ENCODE data around the gene STMND1.

Gene STMND1

DNA sequence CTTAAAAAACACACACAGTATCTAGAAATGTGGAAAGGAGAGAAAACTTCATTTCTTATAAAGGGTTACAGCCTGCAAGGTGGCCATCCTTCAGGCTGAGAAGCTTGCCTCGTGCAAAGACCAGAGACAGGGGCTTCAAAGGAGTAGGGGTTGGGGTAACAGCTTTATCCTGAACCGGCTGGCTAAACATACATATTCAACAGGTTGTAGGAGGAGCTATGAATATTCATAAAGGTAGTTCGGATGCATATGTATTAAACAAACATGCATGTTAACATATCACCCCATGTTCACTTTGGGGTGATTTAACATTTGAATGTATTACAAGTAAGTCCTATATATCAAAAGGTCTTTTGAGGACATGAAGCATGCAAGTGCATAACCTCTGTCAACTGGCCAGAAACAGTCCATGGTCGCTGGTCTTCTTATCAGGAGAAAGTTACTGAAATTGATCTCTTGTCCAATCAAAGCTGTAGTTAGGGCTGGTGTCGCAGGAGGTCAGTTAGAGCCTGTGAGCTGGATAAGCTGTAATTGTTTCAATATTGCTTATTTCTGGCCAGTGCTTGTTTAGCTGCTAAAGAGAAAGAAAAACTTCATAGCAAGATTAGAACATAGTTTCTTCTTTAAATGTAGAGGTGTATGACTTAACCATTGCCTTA lies 2.3 kb upstream of the STMND1 start:
- DNase-seq: no peak

DNA sequence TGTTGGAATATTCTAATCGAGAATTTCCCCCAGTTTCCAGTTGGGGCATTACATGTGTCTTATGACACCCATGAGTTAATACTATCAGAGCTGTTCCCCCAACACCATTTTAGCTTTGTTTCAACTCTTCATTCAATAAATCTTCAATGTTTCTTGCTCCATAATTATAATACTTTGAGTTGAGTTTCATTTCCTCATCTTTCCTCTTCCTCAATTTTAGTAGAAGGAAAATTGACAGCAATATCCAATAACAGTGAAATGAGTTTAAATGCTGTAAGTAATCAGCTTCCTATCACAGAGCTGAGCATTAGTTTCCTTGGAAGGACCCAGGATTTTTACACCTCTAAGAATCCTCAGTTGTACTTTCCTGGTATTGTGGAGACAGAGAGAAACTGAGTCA lies 1.0 kb upstream of the STMND1 start:
- no peak for DNase-seq

DNA sequence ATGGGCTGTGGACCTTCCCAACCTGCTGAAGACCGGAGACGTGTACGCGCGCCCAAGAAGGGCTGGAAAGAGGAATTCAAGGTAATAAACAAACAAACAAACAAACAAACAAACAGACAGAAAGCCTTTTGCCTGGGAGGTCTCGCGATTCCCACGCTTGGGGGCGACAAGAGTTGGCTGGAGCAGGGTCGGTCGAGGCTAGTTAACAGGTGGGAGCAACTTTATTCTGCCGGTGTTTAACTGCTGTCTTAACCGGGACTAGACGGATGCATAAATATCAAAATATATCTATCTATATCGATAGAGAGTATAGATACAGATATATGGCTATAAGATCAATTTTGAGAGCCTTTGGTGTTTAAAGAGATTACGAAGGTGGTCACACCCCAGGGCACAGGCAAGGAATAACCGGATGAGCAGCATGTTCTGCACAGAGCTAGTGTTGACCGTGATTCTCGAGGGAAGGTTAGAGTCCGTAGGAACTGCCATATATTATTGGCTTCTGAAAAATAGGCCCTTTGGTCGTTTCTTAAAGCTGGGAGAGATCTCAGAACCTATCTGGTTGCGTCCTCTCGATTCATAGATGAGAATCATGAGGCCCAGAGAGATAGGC lies 514 bp downstream of the STMND1 start:
- no peak for DNase-seq

DNA sequence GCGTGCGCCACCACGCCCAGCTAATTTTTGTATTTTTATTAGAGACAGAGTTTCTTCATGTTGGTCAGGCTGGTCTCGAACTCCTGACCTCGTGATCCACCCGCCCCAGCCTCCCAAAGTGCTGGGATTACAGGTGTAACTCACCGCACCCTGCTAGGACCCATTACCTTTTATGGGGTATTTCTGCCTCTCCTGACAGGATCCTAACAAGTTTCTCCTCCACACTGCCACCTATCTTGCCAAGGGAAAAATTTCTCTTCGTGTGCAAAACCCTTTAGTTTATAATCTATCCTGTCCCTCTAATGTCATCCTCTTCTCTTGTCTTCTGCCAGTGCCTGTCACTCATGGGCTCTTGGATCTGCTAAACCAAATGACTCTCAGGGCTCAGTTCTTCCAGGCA lies 1.9 kb downstream of the STMND1 start:
- no peak for DNase-seq

DNA sequence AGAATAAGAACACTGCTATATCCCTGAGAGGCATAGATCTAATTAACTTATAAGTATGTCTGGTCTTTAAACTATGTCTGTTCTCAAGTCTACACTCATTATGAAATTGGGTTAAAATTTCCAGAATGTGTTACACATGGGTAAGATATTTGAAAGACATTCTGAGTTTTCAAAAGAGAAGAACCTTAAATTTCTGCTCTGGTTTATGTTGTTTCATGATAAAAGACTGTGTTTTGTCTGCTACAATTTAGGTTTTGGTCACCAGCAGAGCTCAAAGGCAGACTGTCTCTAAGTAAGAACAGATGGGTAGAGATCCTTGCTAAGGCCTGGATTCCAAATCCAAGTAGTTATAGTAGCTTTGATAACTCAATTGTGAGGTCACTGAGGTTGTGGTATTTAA lies 6.0 kb downstream of the STMND1 start:
- no peak for DNase-seq

DNA sequence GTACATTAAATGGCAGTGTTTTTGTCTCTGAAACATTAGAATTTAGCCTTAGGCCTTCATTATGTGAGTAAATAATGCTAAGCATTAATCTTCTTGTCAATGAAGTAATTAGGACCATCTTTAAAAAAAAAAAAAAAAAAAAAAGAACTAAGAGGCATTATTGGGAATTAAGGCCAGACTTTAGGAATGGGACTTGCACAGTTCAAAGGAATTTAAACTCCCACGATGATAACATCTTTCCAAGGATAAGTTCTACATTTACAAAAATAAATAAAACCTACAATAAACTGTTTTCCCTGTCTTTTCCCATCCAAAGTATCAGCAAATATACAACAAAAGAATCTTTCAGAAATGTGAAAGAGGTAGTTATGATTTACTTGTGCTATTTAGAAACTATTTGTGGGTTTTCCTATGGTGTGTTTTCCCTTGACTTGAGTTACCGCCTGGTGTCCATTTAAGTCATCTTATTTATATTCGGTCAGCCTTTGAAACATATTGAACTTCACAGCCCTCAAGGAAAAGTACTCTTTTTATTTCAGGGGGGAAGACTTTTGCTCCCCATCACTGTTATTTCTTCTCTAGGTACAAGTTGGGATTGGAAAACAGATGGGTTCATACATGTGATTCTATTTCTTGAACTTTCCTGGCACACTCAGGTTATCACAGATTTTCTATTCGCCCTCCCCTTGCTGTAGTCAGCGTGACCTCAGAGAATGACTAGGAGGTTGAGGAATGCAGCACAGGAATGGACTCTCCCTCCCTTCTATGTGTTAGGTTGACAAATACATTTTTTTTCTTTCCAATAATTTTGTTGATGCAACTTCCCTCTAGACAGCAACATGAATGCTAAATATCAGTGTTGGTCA lies 13.6 kb downstream of the STMND1 start:
- no peak for DNase-seq

DNA sequence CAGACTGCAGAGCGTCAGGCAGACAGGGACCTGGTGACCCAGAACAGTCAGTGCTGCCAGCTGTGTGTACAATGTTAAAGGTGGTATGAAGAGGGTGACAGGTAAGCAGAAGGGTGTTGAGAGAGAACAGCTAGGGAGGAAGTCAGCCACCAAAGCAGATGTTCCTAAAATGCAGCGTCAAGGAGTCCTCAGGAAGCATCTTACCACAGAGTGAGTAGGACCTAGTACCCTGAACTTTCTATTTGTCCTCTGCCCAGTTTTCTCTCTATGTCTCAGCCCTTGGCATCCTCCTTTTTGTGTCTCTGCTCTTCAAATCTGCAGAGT lies 14.2 kb downstream of the STMND1 start:
- no peak for DNase-seq

DNA sequence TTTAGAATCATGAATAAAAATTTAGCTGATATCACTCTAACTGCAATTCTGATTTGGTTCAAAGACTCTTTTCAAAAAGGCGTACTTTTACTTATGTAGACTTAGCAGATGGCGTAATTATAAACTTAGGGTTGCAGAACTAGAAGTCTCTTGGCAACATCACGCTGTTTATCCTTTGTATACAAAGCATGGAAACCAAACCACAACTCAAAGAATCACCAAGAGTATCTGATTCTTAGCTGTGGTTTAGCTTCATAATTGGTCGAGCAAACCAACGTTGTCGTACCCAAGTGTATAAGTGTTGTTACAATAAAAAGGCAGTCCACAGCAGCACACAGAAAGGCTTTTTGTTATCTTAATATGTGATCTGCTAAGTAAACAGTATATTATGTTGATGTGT lies 18.2 kb downstream of the STMND1 start:
- no peak for DNase-seq

DNA sequence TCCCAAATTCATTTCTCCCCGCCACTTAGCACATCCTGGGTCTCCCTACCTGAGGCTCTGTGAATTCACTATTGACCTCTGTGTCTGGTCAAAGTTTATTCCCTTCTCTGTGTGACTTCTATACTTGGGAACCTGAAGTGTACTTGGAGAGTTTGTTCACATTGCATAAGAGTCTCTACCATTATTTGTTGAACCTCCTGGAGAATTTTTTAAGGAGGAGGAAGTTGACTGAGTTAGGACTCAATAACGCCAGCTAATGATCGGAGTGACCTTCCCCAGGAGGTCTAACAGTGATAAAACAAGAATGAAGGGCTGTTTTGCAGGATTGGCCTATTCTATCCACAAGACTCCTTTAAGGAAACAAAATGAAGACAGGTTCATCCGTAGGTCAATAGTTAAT lies 23.6 kb downstream of the STMND1 start:
- no peak for DNase-seq

DNA sequence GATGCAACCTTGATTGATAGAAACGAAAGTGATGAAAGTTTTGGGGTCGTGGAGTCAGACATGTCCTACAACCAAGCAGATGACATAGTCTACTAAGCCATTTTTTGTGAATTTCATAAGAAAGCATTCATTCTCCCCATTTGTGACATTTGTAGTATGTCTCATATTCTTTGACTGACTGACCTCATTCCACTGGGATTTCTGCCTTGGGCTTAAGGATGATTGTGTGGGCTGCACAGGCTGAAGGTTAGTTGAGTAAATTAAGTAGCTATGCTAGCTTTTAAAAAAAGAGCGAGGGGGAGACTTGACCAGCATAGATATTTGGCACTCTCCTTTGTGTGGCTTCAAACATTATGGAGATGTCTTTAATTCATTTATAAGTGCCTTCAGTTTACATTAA lies 28.9 kb downstream of the STMND1 start:
- no peak for DNase-seq

DNA sequence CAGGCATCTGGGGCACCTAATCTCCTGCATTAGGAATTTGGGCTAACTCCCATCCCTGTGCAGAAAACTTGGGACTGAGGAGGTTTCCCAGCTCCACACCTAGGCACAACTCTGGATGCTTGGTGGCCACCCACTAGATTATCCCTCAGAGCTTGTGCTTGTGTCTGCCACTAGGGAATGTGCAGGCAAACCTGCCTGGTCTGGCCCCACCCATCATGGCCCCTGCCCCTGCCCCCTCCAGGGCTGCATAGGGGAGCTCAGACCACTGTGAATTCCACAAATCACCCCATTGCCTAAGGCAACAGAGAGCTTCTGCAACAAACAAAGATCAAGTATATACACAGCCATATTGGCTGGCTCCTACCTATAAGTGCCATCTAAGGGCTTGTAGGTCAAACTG lies 31.1 kb downstream of the STMND1 start:
- no peak for DNase-seq

DNA sequence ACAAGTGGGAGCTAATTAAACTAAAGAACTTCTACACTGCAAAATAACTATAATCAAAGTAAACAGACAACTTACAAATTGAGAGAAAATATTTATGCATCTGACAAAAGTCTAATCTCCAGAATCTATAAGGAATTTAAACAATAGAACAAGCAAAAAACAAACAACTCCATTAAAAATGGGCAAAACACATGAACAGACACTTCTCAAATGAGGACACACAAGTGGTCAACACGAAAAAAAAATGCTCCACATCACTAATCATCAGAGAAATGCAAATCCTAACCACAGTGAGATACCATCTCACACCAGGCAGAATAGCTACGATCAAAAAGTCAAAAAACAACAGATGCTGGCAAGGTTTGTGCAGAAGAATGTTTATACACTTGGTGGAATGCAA lies 36.2 kb downstream of the STMND1 start:
- DNase-seq: no peak

DNA sequence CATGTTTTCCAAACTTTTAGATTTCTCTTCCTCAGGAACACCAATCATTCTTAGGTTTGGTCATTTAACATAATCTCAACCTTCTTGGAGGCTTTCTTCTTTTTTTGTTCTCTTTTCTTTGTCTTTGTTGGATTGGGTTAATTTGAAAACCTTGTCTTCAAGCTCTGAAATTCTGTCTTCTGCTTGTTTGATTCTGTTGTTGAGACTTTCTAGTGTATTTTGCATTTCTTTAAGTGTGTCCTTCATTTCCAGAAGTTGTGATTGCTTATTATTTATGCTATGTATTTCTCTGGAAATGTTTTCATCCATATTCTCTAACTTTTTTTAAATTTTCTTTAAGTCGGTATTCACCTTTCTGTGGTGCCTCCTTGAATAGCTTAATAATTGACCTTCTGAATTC lies 42.2 kb downstream of the STMND1 start:
- DNase-seq: no peak

DNA sequence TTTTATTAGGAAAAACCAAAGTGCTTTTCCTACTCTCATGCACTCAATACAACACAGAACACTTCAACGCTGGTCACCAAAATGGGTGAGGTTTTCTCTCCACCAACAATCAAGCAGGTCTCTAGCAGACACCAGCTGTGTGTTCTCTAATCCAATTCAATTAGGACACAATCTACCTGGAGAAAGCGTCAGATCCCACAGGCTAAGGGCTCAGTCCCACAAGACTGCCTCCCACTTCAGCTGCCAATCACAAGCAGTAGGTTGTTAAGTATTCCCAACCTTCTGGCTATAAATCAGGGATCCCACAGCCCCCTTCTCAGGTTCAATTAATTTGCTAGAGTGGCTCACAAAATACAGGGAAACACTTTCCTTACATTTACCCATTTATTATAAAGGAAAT lies 47.7 kb downstream of the STMND1 start:
- DNase-seq: no peak

DNA sequence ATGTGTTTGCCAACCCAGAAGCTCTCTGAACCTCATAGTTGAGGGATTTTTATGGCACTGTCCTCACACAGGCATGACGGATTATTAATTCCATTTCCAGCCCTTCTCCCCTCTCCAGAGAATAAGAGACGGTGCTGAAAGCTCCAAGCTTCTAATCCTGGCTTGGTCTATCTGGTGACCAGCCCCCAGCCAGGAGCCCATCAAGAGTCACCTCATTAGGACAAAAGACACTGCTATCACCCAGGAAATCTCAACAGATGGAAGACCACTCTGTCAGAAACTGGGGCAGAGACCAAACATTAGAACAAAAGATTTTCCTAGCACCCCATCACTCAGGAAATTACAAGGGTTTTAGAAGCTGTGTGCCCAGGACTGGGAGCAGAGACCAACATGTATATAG lies 48.2 kb downstream of the STMND1 start:
- no peak for DNase-seq

DNA sequence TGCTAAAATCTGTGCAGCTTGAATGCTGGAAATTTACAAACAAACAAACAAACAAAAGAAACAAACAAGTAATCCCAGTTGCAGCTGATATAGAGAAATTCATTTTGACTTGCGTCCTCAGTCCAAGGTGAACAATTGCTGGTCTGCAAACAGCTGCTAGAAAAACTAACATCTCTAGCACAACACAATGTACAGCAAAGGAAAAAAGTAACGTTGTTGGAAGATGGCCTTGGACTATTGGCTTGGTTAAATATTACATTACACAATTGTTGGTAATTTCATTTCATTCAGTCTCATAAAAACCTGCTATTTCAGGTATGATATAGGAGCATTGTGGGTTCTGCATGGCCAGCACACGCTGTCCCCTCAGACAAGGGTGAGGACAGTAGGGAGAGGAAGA lies 50.0 kb downstream of the STMND1 start:
- no peak for DNase-seq

DNA sequence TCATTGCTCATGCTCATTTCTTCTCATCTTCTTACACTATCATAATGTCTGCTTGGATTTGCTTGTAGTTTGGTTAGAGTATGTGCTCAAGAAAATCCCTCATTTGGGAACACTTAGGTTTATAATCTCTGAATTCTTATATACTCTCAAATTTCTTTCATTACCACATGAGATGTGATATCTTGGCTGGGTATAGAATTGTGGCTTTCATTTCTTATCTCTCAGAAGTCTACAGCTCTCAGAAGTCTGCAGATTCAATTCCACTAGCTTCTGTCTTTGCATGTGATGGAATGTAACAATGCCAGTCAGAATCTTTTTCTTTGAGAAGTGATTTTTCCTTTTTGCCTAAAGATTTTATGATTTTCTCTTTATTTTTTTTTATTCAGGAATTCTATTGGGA lies 50.9 kb downstream of the STMND1 start:
- DNase-seq: no peak

DNA sequence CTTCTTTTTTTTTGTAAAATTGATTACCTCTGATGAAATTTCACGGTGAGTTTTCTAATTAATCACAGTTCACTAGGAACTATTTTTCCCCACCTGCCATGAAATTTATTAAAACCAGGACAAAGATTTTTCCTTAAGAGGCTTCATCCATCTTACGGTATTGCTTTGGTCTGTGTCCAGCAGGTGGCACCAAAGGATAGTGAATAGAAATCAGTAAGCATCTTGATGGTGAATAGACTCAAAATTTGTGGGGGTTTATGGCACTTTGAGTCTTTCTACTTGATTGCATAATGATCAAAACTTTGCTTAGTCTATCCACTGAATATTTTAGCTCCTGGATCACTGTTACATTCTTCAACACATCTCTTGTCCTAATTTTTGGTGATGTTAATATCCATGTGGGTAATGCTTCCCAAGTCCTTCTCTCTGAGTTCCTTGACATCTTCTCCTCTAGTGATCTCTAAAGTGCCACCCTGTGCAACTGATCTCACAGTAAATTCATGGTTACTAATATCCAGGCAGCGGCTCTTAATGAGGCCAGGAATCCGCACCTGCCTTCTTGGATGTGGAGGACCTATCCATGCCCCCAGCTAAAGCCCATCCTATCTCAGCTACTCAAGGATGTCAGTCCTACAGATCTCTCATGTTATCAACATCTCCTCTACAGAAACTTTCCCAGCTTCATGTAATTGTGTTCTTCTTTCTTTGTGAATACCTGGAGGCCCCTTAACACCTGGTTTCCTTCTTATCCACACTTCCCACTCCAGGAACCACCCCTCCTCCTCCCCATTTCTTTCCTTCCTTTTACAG lies 54.5 kb downstream of the STMND1 start:
- peak; percentile 19 for DNase-seq

DNA sequence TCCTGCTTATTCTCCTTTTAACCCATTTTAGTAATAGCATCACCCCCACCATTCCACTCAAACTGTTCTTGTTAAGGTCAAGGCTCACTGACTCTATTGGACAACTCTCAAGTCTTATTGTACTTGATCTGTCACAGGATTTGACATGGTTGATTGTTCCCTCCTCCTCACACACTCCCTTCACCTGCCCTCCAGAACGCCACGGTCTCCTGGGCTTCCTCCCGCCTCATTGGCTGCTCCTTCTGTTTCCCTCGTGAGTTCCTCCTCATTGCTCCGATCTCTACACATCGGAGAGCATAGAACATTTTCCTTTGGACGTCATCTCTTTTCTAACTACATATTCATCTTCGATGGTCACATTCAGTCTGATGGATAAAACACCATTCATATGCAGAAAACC lies 55.1 kb downstream of the STMND1 start:
- no peak for DNase-seq

DNA sequence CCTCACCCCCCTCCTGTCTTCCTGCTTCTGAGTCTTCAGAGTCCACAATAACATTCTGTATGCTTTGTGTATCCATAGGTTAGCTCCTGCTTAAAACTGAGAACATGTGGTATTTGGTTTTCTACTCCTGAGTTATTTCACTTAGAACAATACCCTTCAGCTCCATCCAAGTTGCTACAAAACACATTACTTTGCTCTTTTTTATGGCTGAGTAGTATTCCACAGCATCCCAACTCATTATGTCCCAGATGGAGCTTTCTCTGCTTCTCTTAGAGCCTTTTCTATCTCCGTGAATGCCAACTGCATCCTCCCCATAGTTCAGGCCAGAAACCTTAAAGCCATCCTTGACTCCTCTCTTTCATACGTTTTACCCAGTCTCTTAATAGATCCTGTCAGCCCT lies 55.8 kb downstream of the STMND1 start:
- DNase-seq: no peak

DNA sequence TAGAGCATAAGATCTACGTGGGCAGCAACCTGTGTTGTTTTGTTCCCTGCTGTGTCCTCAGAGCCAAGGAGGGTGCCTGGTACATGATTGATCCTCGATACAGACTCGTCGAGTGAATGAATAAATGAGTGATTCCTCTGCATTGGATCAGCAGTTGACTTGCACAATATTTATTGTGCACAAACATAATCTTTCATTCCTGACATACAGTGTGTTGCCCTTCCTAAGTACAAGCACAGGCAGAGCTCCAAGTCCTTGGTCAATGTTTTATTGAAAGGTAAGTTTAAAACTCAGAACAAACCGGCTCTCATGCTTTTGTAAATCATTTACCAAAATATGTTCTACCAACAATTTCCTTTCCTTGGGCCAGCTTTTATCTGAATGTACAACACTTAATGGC lies 57.4 kb downstream of the STMND1 start:
- DNase-seq: no peak

DNA sequence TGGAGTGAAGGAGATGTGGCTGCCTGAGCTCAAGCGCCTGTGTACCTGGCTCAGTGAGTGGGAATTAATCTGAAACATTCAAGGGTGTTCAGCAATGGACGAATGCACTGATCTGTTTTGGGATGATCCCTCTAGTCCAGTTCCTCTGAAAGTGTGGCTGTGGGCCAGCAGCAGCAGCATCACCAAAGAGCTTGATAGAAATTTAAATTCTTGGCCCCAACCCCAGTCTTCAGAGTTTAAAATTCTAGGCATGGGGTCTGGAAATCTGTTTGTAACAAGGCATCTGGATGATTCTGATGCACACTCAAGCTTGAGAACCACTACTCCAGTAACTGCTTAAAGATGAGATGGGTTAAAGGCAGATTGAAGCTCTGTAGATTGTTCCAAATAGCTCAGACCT lies 59.2 kb downstream of the STMND1 start:
- no peak for DNase-seq

DNA sequence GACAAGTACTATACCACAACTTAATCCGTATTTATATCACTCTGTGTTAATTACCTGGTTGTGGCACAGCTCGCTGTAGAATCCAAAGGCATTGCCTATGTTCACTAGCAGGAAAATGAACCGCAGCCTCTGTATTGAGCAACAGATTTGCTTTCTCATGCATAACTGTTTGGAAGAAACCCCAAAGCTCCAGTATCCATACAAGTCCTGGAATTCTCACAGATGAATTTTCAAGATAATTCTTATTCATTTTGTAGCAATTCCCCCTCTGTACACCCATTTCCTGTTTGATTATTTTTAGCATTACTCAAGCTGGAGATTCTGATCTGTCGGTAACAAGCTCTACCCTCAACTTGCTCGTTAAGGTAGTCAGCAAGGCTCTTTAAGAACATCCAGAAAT lies 63.5 kb downstream of the STMND1 start:
- no peak for DNase-seq

Data from NCI-H345 (cell line).